HCT116 (cell line): ENCODE measurements around the gene IMMP2L. TPM values are rescaled to one million over a fixed set of nuclear protein-coding genes. Genes with fewer than 3 reads are reported as not detected.
A peak's percentile ranks its signal among the peaks of the same experiment; 100 is the strongest.

Experiments
- ATAC-seq: fragments of 200-7000 bp; cut with Tn5 transposase; 2 replicates; pipeline ENCODE4 v1.9.1; 2020; ENCODE audit warnings: mild to moderate bottlenecking, moderate library complexity
- BruUV-seq: library from RNA; stranded (reverse); fragments of 400-500 nt; replicated peaks from 2 replicates; lab custom pipeline; 2021; lab: Mats Ljungman, UMichigan
- CTCF ChIA-PET: fragments of 300-600 bp; sonication (Branson Sonifier 250); formaldehyde crosslinking; loops from one replicate; lab custom pipeline; 2021; ENCODE audit warnings: antibody characterized with exemption; lab: Charles Lee
- POLR2A ChIA-PET: fragments of 300-600, 350-600 bp; sonication (Branson Sonifier 250); formaldehyde crosslinking; loops from one replicate; lab custom pipeline; 2021; ENCODE audit warnings: antibody characterized with exemption; lab: Charles Lee
- RAD21 ChIA-PET, 2 experiments: fragments of 300-600 bp; sonication (Branson Sonifier 250); formaldehyde crosslinking; loops; one replicate each; lab custom pipeline; 2023; ENCODE audit warnings: low total read pairs in 2 of 2; ENCODE audit not compliant: uncharacterized antibody in 2 of 2, unreplicated experiment in 2 of 2, low non-redundant PET in 1 of 2; lab: Charles Lee
- DNase-seq: peaks from one replicate; pipeline ENCODE4 v3.0.0-alpha.2; 2010; ENCODE audit warnings: low read depth, low spot score
- H2AFZ ChIP-seq: fragments of 200-600 bp; shearing (Covaris generic), sonication (generic); 2 replicates; pipeline ENCODE4 v1.6.1; 2017; ENCODE audit warnings: low read depth, mixed run types, mixed read lengths, antibody characterized with exemption, low read length; ENCODE audit not compliant: poor library complexity, severe bottlenecking
- H3K27ac ChIP-seq: 2 replicates; pipeline ENCODE4 v1.5.1; 2012; ENCODE audit warnings: low read depth, low read length
- H3K27me3 ChIP-seq: fragments of 200-600 bp; sonication (generic); 2 replicates; pipeline ENCODE4 v1.6.1; 2016; ENCODE audit warnings: mixed run types, low read length, mixed read lengths; ENCODE audit not compliant: insufficient read depth
- H3K36me3 ChIP-seq, 2 experiments: fragments of 200-500 bp in 1 of 2; fragments of 200-600 bp in 1 of 2; sonication (Bioruptor generic) in 1 of 2; sonication (generic) in 1 of 2; 2 replicates each; pipeline versions ENCODE4 v1.5.1 to v1.6.1; 2014 to 2016; ENCODE audit warnings: low read length in 2 of 2, inconsistent platforms in 1 of 2, mixed read lengths in 1 of 2, mixed run types in 1 of 2; ENCODE audit not compliant: insufficient read depth in 2 of 2, control insufficient read depth in 1 of 2
- H3K4me1 ChIP-seq, 2 experiments: fragments of 200-600 bp in 1 of 2; sonication (generic) in 1 of 2; 2 replicates each; pipeline versions ENCODE4 v1.5.1 to v1.6.1; 2012 to 2017; ENCODE audit warnings: low read length in 2 of 2, inconsistent platforms in 1 of 2, mild to moderate bottlenecking in 1 of 2, mixed read lengths in 1 of 2, mixed run types in 1 of 2, moderate library complexity in 1 of 2; ENCODE audit not compliant: insufficient read depth in 2 of 2, control insufficient read depth in 1 of 2
- H3K4me2 ChIP-seq: fragments of 200-600 bp; sonication (generic); 2 replicates; pipeline ENCODE4 v1.6.1; 2017; ENCODE audit warnings: mixed run types, low read length, mixed read lengths
- H3K4me3 ChIP-seq, 2 experiments: fragments of 200-600 bp in 1 of 2; sonication (generic) in 1 of 2; replicated peaks in 1 of 2; 2 replicates each; pipeline ENCODE4 v1.5.1; 2011 to 2016; ENCODE audit warnings: low read length in 2 of 2, control low read depth in 1 of 2, low read depth in 1 of 2, mild to moderate bottlenecking in 1 of 2, mixed read lengths in 1 of 2, mixed run types in 1 of 2
- H3K79me2 ChIP-seq: fragments of 200-600 bp; sonication (generic); 2 replicates; pipeline ENCODE4 v1.6.1; 2017; ENCODE audit warnings: mild to moderate bottlenecking, mixed run types, low read length, moderate library complexity, mixed read lengths; ENCODE audit not compliant: insufficient read depth
- H3K9ac ChIP-seq: fragments of 200-600 bp; sonication (generic); 2 replicates; pipeline ENCODE4 v1.6.1; 2016; ENCODE audit warnings: low read length, mixed read lengths
- H3K9me2 ChIP-seq: fragments of 200-600 bp; sonication (generic), shearing (Covaris generic); 2 replicates; pipeline ENCODE4 v1.6.1; 2017; ENCODE audit warnings: mixed run types, mild to moderate bottlenecking, moderate library complexity; ENCODE audit not compliant: insufficient read depth
- H3K9me3 ChIP-seq, 2 experiments: fragments of 200-500 bp in 1 of 2; fragments of 200-600 bp in 1 of 2; sonication (Bioruptor generic) in 1 of 2; sonication (generic) in 1 of 2; 2 replicates each; pipeline ENCODE4 v1.6.1; 2014 to 2017; ENCODE audit warnings: low read length in 2 of 2, mixed read lengths in 2 of 2, inconsistent platforms in 1 of 2, low read depth in 1 of 2, mild to moderate bottlenecking in 1 of 2, mixed run types in 1 of 2, moderate library complexity in 1 of 2; ENCODE audit not compliant: control insufficient read depth in 1 of 2, insufficient read depth in 1 of 2
- H4K20me1 ChIP-seq: fragments of 200-600 bp; sonication (generic), shearing (Covaris generic); 2 replicates; pipeline ENCODE4 v1.6.1; 2017; ENCODE audit warnings: mixed run types, mild to moderate bottlenecking, moderate library complexity; ENCODE audit not compliant: insufficient read depth
- EGR1 ChIP-seq: IDR thresholded peaks from 2 replicates; pipeline ENCODE4 v1.6.1; 2012; ENCODE audit warnings: low read depth
- EZH2phosphoT487 ChIP-seq: fragments of 200-600 bp; IDR thresholded peaks from 2 replicates; pipeline ENCODE4 v1.6.1; 2018; ENCODE audit warnings: antibody characterized with exemption, borderline replicate concordance
- JUND ChIP-seq: IDR thresholded peaks from 2 replicates; pipeline ENCODE4 v1.6.1; 2012
- POLR2A ChIP-seq: IDR thresholded peaks from 2 replicates; pipeline ENCODE4 v1.7.0; 2011; ENCODE audit warnings: borderline replicate concordance; ENCODE audit not compliant: insufficient read depth, insufficient read length; ENCODE audit errors: extremely low read depth
- POLR2AphosphoS5 ChIP-seq: IDR thresholded peaks from 2 replicates; pipeline ENCODE4 v1.6.1; 2011; ENCODE audit warnings: mild to moderate bottlenecking, low read depth, low read length, moderate library complexity
- RAD21 ChIP-seq: IDR thresholded peaks from 2 replicates; pipeline ENCODE4 v1.6.1; 2012; ENCODE audit warnings: low read depth, mild to moderate bottlenecking
- TCF7L2 ChIP-seq: IDR thresholded peaks from 2 replicates; pipeline ENCODE4 v1.7.0; 2011; ENCODE audit warnings: borderline replicate concordance, inconsistent platforms; ENCODE audit not compliant: insufficient read depth, insufficient read length; ENCODE audit errors: extremely low read depth
- YY1 ChIP-seq: IDR thresholded peaks from 2 replicates; pipeline ENCODE4 v1.6.1; 2011; ENCODE audit warnings: low read length, low read depth, moderate library complexity, mild to moderate bottlenecking; ENCODE audit not compliant: insufficient replicate concordance; ENCODE audit errors: extremely low read depth
- intact Hi-C: fragments of 100-400 bp; cut with micrococcal nuclease; formaldehyde crosslinking; loops from 2 replicates; pipeline ENCODE4 v1.10.0; 2022
- total RNA-seq: library from RNA; stranded (reverse); gene quantifications from one replicate; pipeline ENCODE4 v1.2.1, GENCODE V29; 2021; ENCODE audit not compliant: unreplicated experiment
- TF ChIP-seq, protein P1 (sequence below): IDR thresholded peaks from 2 replicates; pipeline ENCODE4 v1.6.1; 2012
- TF ChIP-seq, protein P2 (sequence below): IDR thresholded peaks from 2 replicates; pipeline ENCODE4 v1.6.1; 2012
- TF ChIP-seq, protein P3 (sequence below), 3 experiments: fragments of 200-600 bp in 1 of 3; sonication (generic) in 1 of 3; IDR thresholded peaks in 2 of 3; conservative IDR thresholded peaks in 1 of 3; 2 replicates each; pipeline ENCODE4 v1.5.1; 2012 to 2017; ENCODE audit warnings: low read depth in 2 of 3, low read length in 2 of 3, antibody characterized with exemption in 1 of 3, borderline replicate concordance in 1 of 3, control low read depth in 1 of 3, mild to moderate bottlenecking in 1 of 3, mixed read lengths in 1 of 3, mixed run types in 1 of 3, moderate library complexity in 1 of 3; ENCODE audit not compliant: insufficient read depth in 1 of 3
- TF ChIP-seq, protein P4 (sequence below): IDR thresholded peaks from 2 replicates; pipeline ENCODE4 v1.6.1; 2011; ENCODE audit warnings: mild to moderate bottlenecking, low read length, moderate library complexity; ENCODE audit not compliant: insufficient replicate concordance; ENCODE audit errors: extremely low read depth

Gene IMMP2L
- total RNA-seq, 1 experiment from 2014 or later = 21.1 TPM

DNA sequence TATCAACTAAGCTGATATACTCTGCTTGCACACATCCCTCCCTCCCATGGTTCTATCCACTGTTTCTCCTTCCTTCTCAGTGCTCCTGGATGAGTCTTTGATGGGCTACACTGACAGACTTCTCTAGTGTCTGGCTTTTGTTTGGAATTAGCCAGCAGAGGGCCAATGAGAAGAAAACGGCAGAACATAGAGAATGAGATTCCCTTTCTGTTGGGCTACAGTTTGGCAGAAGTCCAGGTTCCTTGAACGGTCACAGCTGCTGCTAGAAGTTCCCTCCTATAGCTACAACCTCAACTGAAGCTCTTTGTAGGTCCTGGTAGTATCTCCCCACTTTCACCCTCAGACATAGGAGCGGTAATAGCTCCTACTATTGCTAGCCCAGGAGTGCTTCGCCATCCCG, 722.4 kb downstream of the IMMP2L start:
- H3K27me3 ChIP-seq = no peaks in the 10 kb centered on the region
- no TSS peak for BruUV-seq
- H3K4me2 ChIP-seq = no peak overlapping the region
- H3K27ac ChIP-seq = no peak overlapping the region
- no peak for DNase-seq
- TF ChIP-seq JUND (no peak), YY1 (no peak), EZH2phosphoT487 (no peak)
- TF ChIP-seq, protein P1, sequence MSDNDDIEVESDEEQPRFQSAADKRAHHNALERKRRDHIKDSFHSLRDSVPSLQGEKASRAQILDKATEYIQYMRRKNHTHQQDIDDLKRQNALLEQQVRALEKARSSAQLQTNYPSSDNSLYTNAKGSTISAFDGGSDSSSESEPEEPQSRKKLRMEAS = no peak
- TF ChIP-seq, protein P2, sequence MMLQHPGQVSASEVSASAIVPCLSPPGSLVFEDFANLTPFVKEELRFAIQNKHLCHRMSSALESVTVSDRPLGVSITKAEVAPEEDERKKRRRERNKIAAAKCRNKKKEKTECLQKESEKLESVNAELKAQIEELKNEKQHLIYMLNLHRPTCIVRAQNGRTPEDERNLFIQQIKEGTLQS = no peak
- TF ChIP-seq, protein P3, sequence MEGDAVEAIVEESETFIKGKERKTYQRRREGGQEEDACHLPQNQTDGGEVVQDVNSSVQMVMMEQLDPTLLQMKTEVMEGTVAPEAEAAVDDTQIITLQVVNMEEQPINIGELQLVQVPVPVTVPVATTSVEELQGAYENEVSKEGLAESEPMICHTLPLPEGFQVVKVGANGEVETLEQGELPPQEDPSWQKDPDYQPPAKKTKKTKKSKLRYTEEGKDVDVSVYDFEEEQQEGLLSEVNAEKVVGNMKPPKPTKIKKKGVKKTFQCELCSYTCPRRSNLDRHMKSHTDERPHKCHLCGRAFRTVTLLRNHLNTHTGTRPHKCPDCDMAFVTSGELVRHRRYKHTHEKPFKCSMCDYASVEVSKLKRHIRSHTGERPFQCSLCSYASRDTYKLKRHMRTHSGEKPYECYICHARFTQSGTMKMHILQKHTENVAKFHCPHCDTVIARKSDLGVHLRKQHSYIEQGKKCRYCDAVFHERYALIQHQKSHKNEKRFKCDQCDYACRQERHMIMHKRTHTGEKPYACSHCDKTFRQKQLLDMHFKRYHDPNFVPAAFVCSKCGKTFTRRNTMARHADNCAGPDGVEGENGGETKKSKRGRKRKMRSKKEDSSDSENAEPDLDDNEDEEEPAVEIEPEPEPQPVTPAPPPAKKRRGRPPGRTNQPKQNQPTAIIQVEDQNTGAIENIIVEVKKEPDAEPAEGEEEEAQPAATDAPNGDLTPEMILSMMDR (IDR thresholded peaks at IDR 0.05 in 2 of 3, conservative IDR thresholded peaks at IDR 0.05 in 1 of 3; ENCODE audit: borderline replicate concordance in 1 of 3, insufficient read depth in 1 of 3, low read depth in 2 of 3, low read length in 2 of 3) = 0 out of 6 replicates have a peak, but pooled peaks of 2 of the 3 experiments have one; percentile 5 to 17
- TF ChIP-seq, all 23 proteins: peak for 1
- ATAC-seq = peak; percentile 60
- Histone ChIP-seq H4K20me1 (no peaks in the 10 kb centered on the region), H3K36me3 (no peaks in the 10 kb centered on the region), H2AFZ (no peak overlapping the region), H3K4me3 (no peak overlapping the region), H3K9ac (no peak overlapping the region), H3K9me2 (no peaks in the 10 kb centered on the region), H3K4me1 (0 out of 4 replicates have a peak, but pooled peaks cover 0 to 5% of the 10 kb centered on the region in 2 experiments), H3K9me3 (no peaks in the 10 kb centered on the region), H3K79me2 (no peaks in the 10 kb centered on the region)
- intact Hi-C loops = no loop called here
- ChIA-PET RAD21 (no interaction called here), CTCF (no interaction called here), POLR2A (no interaction called here)

DNA sequence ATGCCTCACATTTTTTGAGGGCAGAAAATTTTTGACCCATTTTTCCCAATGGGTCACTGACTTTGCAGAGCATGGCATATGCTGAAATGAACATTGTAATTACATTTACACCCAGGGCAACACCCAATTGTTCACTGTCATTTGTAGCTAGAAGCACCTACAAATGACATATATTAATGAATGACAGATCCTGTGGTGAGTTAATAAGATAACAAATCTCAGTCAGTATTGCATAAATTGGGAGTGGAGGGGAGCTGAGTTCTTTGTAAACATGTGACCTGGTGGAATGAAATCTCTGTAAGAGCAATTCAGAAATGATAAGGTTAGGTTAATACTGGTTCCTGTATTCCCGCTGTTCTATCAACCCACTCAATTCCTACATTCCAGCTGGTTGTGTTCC, 726.4 kb downstream of the IMMP2L start:
- no peaks in the 10 kb centered on the region for H3K27me3 ChIP-seq
- no peak for ATAC-seq
- no peaks in the 10 kb centered on the region for H3K9me2 ChIP-seq
- RAD21 ChIA-PET = no interaction called here
- H3K79me2 ChIP-seq = no peaks in the 10 kb centered on the region
- no peak overlapping the region for H3K4me3 ChIP-seq
- no peaks in the 10 kb centered on the region for H3K9me3 ChIP-seq
- H3K27ac ChIP-seq = no peak overlapping the region
- POLR2A ChIA-PET = no interaction called here
- BruUV-seq = no TSS peak
- intact Hi-C loops = no loop called here
- no peak overlapping the region for H3K4me2 ChIP-seq
- no peak for DNase-seq
- CTCF ChIA-PET = no interaction called here
- H2AFZ ChIP-seq = no peak overlapping the region
- no peak overlapping the region for H3K9ac ChIP-seq
- H3K36me3 ChIP-seq = no peaks in the 10 kb centered on the region
- no peaks in the 10 kb centered on the region for H4K20me1 ChIP-seq
- 0 out of 4 replicates have a peak, but pooled peaks cover 0 to 5% of the 10 kb centered on the region in 2 experiments for H3K4me1 ChIP-seq
- no peak for TF ChIP-seq TCF7L2
- no peak for TF ChIP-seq YY1
- TF ChIP-seq, protein P4, sequence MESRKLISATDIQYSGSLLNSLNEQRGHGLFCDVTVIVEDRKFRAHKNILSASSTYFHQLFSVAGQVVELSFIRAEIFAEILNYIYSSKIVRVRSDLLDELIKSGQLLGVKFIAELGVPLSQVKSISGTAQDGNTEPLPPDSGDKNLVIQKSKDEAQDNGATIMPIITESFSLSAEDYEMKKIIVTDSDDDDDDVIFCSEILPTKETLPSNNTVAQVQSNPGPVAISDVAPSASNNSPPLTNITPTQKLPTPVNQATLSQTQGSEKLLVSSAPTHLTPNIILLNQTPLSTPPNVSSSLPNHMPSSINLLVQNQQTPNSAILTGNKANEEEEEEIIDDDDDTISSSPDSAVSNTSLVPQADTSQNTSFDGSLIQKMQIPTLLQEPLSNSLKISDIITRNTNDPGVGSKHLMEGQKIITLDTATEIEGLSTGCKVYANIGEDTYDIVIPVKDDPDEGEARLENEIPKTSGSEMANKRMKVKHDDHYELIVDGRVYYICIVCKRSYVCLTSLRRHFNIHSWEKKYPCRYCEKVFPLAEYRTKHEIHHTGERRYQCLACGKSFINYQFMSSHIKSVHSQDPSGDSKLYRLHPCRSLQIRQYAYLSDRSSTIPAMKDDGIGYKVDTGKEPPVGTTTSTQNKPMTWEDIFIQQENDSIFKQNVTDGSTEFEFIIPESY = no peak
- no peak for TF ChIP-seq RAD21
- TF ChIP-seq POLR2A = no peak
- no peak for TF ChIP-seq POLR2AphosphoS5
- TF ChIP-seq, protein P1 = no peak
- TF ChIP-seq EGR1 = no peak
- no peak for TF ChIP-seq EZH2phosphoT487
